Measurements from ENCODE around the gene RIMBP2.

RIMBP2 gene

DNA sequence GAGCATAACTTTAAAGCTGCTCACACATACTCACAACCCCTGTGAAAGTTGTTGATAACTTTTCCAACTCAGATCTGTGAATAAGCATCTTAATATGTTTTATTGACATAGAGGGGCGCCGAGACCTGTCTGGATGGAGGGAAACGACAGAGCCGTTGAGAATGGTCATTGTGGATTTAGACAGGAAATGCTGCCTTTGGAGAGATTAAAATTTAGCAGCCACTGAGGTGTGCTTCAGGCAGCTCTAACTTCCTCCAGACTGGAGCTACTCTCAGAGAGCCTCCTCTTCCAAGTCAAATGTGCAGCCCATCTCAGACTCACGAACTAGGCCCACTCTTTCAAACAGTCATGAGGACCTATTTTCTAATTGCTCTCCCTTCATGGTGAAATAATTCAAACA is 90.9 kb downstream of the RIMBP2 start:
- no peak for DNase-seq

DNA sequence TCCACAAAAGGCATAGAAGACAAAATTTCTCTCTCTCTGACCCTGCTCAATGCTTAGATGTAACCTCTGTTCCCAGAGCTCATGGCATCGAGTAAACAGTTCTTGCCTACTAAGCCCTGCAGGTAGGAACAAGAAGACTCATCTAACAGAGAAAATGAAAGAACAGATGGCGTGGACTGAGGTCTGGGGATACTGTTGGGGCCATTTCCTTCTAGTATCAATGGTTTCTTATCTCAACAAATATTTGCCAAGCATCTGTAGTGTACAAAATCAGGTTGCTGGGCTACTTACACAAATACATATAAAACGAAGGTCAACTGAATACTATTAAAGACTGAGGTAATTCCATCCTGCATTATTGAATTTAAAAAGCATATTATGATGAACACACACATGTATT is 93.3 kb downstream of the RIMBP2 start:
- no peak for DNase-seq

DNA sequence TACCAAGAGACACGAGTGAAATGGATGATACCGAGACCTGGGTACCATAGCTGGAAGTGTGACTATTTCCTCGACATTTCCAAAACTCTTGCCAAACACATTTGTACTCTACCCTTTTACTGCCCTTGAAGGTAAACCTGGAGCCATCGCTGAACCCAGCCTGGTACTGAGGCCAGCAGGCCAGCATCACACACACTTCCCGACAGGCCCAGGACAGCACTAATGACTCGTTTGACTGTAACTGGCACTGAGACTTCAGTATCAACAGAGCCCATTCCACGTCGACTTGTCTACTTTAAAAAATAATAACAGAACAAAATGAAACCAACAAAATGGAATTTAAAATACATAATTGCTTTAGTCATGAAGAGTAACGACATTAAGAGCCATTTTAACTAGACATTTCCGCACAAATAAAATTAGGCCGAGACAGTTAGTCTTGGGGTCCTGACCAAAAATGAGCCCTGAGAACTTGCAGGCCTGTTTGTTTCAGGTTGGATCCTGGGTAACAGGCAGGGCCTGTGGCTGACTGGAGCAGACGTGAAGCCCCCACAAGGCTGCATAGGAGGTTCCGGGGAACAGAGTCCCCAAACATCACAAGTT is 94.3 kb downstream of the RIMBP2 start:
- no peak for DNase-seq

DNA sequence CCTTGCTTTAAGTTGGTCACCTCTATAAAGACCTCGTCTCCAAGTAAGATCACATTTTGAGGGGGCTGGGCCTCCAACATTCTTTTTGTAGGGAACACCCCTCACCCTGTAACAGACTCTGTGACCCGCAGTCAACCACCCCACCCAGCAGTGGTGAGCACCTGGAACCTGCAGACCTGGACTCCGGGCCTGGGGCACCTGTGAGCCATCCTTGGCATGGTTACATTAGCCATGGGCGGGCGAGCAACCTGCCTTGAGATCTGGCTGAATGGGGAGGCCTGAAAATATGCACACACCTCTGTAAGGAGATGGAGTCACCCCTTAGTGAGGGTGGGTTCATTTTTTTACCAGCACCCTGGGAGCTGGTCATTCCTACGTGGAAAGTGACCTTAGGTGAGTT is 95.3 kb downstream of the RIMBP2 start:
- DNase-seq, result no peak

DNA sequence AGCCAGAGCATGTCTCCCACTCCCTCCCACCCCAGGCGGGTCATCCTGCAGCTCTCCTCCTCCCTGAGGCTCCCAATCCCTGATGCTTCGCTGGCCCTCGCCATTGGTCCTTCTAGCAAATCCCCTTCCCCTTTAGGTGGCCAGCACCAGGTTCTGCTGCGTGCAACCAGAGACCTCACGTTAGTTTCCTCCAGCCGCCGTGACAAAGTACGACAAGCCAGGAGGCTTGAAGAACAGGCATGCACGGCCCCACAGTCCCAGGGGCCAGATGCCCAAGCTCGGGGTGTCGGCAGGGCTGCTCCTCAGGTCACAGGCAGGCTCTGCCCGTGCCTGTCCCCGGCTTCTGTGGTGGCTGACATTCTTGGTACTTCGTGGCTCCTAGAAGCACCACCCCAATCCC is 95.8 kb downstream of the RIMBP2 start:
- no peak for DNase-seq

DNA sequence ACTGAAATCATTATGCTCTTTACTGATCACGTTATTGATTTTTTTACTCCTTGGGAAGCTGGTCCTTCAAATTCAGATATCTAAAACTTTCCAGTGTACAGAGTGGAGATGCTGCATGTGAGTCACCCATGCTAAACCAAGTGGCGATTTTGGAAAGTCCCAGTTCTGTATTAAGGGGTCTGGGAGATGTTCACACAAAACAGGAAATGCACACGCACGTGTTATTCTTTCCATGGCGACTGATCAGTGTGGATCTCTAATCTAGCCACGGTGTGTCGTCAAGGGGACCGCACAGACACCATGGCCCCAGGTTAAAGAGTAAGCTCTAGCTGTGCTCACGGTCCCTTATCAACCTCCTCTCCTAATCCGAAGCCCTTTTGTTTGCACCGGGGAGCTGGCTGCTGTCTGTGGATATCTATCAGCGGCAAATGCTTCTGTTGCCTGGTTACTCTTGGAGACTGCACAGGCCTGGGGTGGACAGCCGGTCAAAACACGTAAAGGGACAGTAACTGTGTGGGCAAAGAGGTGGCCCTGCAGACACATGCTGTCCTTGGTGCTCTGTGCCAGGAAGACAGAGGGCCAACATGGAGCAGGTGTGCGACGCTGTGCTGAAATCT is 96.6 kb downstream of the RIMBP2 start:
- no peak for DNase-seq

DNA sequence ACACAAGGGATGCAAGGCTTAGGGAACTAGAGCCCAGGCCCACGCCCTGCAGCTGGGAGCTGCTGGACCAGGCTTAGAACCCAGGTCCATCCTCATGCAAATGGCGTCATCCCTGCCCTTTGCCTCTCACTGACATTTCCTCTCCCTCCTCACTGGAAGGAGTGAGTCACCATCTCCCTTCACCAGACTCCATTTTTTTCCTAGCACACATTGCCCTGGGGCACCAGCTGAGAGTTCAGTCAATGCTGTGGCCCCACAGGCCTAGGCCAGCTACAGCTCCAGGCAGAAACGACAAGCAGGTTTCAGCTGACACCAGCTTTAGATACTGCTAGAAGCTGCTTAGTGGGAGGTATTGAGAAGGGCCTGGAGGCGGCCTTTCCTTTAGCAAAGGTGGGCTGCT is 98.9 kb downstream of the RIMBP2 start:
- no peak for DNase-seq

DNA sequence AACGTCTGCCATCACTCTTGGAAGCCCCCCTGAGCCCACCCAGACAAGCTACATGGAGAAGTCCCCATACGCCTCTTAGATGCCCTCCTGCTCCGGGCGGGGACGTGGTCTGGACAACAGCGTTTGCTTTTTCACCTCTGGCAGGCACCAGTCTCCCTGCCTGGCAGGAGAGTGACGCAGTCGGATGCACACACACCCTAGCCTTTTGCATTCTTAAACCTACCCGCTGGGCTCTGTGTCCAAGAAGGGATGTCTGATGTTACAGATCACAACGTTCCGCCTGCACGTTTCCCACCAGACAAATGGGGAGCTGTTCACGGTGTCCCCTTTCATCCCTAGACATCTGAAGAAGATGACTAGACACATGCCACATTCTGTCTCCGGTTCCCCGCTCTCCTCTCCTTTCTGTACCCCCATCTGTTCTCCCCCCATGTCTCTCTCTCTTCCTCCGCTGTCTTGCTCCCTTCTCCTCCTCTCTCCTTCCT is 100.2 kb downstream of the RIMBP2 start:
- DNase-seq, result no peak

DNA sequence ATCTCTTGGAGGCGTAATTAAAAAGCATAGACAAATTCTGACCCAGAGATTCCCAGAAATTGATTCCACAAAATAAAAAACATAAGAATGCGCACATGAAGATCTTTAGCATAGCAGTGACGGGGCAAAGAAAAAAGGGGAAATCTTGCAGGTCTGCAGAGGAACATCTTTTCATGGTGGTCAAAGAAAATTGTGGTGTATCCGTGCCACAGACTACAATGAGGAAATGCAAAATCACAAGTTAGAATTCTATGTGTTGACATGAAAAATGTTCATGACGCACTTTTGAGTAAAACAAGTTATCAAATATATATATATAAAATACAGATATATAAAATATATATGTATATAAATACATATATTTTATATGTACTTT is 101.6 kb downstream of the RIMBP2 start:
- no peak for DNase-seq

DNA sequence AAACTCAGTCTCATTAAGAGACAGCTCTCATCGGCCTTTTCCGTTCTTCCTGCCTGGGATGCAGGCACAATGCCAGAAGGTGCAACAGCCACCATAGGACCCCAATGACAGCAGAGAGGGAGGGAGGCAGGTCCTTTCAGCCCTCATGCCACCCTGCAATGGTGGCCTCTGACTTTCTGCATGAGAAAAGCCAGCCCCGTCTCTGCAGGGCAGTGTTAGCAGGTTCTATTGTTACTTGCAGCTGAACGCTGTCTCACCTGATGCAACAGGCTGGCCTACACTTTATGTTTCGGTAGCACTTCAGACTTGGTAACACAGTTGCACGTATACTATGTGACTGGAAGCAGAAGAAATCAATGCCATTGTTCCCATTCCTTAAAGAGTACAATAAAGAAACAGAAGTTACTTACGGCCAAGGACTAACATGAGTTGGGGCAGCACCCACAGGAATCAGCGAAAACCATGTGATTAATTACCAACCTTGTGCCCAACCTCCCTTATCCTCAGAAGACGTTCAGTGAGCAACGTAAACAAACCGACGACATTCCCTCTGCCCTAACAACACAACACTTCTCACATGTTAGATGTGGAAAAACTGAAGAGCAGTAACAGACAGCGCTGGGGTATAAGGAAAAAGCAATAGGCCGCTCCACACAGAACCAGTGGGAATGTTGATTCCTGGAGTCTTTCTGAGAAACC is 102.1 kb downstream of the RIMBP2 start:
- DNase-seq, result no peak

DNA sequence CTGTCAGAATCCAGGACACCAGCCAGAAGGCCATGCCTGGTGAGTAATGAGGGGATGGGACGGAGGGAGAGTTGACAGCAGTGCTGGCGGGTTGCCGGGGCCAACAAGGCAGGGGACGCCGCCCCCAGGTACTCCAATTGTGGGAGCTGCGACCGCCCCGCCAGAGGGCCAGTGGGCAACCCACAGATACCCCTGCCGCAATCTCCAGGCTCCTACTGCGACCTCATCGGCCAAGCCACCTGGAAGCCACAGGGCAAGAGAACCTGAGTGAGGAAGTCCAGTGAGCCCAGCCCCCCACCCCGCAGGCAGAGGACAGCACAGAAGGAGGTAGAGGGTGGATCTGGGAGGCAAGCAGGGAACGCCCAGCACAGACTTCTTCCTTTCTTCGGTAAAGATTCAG is 103.0 kb downstream of the RIMBP2 start:
- DNase-seq, result no peak

DNA sequence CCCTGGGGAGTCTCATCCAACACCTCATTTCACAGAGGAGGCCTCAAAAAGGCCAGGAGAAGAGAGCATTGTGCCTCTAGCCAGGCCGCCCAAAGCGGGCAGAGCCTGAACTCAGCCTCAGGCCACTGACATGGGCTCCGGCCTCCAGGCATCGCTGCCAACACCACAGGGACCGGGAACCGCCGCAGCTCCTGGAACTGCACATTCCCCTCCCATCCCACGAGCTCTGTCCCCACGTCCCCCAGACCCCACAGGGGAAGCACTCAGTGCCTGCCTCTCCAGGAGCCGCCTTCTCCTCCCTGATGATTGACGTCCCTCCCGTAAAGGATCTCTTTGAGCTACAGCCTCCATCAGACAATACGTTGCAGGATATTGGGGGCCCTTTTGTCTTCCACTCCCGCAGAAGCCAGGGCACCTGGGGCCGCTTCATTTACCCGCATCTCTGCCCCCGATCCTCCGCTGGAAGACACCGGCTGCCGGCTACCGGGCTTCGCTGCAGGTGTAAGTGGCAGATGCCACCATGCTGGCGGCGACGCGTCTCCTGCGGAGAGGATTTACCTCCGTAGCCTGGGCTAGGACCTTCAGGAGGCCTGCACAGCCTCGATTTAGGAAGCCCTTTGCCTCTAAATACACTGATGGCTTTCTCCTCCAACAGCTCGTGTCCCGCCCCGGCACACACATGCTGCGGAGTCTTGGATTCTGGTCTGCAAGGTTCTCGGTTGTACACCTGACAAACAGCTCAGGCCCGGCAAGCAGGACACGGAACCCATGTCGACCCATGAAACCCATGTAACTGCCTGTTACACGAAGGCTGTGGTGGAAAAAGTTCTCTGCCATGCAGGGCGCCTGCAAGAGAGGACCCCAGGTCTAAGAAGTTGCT is 104.8 kb downstream of the RIMBP2 start:
- DNase-seq, result no peak

DNA sequence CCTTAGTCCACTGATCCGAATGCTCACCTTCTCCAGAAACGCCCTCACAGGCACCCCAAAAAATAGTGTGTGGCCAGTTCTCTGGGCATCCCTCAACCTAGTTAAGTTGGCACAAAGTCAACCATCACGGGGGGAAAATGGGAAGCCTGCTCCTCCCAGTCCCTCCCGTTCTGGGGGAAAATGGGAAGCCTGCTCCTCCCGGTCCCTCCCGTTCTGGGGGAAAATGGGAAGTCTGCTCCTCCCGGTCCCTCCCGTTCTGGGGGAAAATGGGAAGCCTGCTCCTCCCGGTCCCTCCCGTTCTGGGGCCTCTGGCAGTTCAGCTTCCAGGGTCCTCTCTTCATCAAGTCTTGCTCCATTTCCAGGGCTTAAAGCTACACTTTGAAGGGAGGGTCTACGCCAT is 106.1 kb downstream of the RIMBP2 start:
- DNase-seq, result no peak

DNA sequence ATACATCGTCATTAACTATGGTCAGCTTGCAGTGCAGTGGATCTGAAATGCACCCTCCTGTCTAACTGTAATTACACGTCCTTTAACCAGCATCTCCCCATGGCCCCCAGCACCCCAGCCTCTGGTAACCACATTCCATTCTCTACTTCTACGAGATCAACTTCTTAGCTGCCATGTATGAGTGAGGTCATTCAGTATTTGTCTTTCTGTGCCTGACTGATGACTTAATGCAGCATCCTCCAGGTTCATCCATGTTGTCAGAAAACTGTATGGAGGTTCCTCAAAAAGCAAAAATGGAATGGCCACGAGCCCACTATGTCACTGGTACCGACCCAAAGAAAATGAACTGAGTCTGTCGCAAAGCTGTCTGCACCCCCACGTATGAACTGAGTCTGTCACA is 107.3 kb downstream of the RIMBP2 start:
- no peak for DNase-seq

DNA sequence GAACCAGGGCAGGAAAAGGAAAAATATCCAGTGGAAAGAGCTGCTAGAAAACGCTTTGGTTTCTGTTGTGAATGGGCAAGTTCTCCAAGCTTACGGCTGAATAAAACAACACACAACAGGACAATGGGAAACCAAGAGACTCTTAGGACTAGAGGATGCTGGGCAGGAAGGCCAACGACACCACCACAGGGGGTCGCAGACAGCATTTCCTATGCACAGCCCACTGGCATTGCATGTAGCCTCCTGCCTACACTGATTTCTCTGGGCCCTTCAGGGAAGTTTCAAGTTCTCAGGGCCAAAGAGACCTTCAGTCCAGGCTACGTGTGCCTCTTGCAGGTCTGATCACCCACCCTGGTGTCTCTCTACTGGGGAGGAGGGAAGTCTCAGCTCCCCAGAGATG is 108.0 kb downstream of the RIMBP2 start:
- DNase-seq, result no peak

DNA sequence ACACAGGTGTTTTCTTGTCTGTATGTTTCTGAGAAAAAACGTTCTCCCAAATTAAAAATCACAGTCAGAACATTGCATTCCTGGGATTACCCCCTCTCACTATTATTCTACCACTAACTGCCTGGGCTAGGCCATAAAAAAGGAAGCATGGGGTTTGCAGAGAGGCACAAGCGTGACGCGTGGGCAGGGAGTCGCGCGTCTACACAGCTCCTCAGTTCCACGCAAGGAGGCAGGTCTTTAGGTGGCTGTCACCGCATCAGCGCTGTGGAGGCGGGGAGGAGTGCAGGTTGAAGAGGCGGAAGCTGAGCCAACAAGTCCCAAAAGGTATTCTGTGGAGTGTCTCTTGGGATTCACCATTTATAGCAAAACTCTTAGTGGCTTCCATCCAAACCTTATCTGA is 109.9 kb downstream of the RIMBP2 start:
- no peak for DNase-seq

DNA sequence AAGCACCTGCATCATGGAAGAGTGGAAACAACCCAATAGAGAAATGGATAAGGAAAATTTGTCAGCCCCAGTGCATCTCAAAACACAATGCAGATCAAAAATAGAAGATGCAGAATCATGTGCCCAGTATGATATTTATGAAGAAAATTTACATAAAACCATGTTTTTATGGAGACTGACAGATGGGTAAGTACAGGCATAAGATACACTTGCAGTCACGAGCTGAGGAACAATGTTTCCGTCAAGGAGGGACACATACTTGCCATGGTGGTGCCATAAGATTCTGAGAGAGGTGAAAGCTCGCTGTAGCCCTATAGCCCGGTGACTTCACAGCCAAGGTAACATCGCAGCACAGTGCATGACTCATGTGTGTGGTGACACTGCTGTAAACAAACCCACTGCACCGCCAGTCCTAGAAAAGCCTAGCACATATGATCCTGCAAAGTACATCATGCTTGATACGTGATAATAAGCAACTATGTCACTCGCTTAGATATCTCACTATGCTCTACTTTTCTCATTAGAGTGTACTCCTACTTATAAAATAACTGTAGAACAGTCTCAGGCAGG is 112.6 kb downstream of the RIMBP2 start:
- no peak for DNase-seq

DNA sequence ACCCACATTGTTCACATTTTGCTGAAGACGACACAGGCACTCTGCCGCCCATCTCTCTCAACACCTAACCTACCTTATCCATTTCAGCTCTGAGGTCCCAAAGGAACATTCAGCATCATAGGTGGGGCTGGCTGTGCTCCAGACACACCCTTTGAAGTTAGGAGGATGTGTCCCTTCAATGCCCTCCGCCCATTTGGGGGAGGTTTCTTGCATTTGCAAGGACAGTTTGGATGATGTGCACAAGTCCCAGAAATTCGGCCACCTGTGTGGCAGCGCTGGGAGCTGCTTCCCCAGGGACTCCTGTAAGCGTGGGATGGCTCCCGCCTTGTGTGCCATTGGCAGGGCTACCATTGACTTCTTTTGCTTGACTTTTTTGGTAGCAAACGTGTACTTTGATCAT is 113.8 kb downstream of the RIMBP2 start:
- no peak for DNase-seq

DNA sequence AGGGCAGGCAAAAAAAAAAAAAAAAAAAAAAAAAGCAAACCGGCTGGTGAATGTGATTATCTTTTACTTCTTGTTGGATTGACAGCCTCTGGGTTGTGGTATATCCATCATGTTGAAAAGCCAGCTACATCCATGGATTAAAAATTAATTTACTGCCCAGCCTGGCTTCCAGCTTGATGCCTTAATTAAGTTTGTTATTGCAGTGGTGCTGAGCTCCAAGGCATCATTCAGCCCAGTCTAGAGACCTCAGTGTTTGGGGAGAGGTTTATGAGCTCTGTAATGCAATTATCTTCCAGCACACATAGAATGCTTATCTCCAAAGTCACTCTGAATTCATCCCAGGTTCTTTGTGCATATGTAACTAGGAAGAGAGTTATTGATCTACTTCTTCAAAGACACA is 114.8 kb downstream of the RIMBP2 start:
- no peak for DNase-seq

DNA sequence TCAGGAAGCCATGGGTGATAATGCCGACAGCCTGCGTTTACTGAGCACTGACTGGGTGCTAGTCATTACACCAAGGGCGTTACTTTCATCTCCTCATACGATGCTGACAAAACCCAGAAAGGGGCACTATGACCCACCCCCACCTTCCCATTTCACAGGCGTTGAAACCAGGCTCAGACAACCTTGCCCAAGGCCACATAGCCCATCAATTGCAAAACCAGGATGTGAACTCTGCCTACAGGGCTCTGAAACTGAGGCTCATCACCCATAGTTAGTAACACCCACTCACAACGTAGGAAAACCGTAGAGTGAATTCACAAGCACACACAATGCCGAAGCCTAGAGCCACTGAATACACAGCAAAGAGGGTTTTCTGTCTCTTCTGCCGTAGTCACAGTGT is 119.9 kb downstream of the RIMBP2 start:
- no peak for DNase-seq

DNA sequence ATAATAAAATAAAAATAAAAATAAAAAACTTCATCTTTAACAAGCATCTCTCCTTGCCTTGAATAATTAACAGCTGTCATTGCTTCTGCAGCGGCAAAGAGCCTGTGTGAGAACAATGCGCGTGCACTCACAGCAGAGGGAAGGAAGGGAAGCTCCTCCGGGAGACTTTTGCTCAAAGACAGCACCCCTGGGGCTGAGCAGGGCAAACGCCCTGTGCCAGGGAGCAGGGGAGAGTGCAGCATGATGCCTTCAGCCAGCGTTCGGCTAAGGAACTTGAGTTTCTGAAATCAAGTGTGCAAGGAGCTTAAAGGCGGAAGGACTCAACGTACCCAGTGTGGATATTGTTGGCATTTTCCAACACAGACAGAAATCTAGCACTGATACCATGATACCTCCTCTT is 120.5 kb downstream of the RIMBP2 start:
- DNase-seq, result no peak

DNA sequence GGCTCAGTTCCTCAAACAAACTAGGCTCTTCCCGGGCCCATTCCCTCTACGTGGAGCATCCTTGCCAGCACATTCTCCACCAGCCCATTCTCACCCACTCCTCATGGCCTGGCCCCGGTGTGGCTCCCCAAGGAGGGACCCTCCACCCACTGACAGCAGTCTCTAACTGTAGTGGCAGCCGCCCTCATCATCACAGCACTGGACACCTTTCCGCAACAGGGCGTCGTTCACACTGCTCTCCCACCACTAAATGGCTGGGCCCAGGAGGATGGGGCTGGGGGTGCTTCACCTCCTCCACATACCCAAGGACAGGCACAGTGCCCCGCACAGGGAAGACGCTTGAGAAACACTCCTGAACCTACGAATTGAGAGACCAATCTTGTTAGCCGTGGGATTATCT is 123.0 kb downstream of the RIMBP2 start:
- no peak for DNase-seq

DNA sequence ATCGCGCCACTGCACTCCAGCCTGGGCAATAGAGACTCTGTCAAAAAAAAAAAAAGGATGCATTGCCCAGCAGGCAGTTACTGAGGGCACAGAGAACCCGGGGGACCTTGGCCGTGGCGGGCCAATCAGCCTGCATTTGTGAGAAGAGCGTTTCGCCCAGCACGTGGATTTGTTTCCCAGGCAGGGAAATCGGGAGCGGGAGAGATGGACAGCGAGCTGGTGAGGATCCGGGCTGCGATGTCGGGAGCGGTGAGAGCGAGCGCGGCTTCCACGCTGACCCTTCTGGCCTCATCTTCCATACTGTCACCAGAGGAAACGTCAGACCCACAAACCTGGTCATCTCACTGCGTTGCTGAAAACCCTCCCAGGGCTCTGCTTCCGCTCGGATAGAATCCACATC is 123.5 kb downstream of the RIMBP2 start:
- DNase-seq, result no peak
